WTC11 (cell line): Measurements from ENCODE around the gene RAI1. TPM values are rescaled to one million over a fixed set of nuclear protein-coding genes. Genes with fewer than 3 reads are reported as not detected.

Experiments used
- ATAC-seq: fragments of 200-7000 bp; cut with Tn5 transposase; 2 replicates; pipeline ENCODE4 v1.10.0; 2021; ENCODE audit warnings: mild to moderate bottlenecking, moderate library complexity
- CTCF ChIA-PET: fragments of 300-600 bp; sonication (Branson Sonifier 250); formaldehyde crosslinking; loops from one replicate; lab custom pipeline; 2021; ENCODE audit warnings: antibody characterized with exemption; lab: Charles Lee
- POLR2A ChIA-PET: fragments of 350-600 bp; sonication (Branson Sonifier 250); formaldehyde crosslinking; loops from one replicate; lab custom pipeline; 2021; ENCODE audit warnings: antibody characterized with exemption; lab: Charles Lee
- DNase-seq: peaks from one replicate; pipeline ENCODE4 v3.0.0; 2021; ENCODE audit warnings: low spot score
- H3K27ac Mint-ChIP-seq: 2 replicates; pipeline ENCODE4 v1.8.0; 2021; ENCODE audit warnings: mixed read lengths
- H3K27me3 Mint-ChIP-seq: 2 replicates; pipeline ENCODE4 v1.8.0; 2021; ENCODE audit warnings: low read depth, mild to moderate bottlenecking, moderate library complexity, mixed read lengths
- H3K36me3 Mint-ChIP-seq: 2 replicates; pipeline ENCODE4 v1.8.0; 2021; ENCODE audit warnings: mixed read lengths
- H3K4me1 Mint-ChIP-seq: 2 replicates; pipeline ENCODE4 v1.8.0; 2022; ENCODE audit warnings: mixed read lengths
- H3K4me3 Mint-ChIP-seq: 2 replicates; pipeline ENCODE4 v1.8.0; 2021; ENCODE audit warnings: mild to moderate bottlenecking, moderate library complexity, mixed read lengths
- H3K9me3 Mint-ChIP-seq: 2 replicates; pipeline ENCODE4 v1.8.0; 2021; ENCODE audit warnings: mixed read lengths
- ATF1 ChIP-seq: sonication (generic); formaldehyde crosslinking; IDR thresholded peaks from 2 replicates; pipeline ENCODE4 v1.8.1; 2023; ENCODE audit warnings: mild to moderate bottlenecking, moderate library complexity, missing genetic modification reagents
- ELF4 ChIP-seq: sonication (generic); formaldehyde crosslinking; IDR thresholded peaks from 2 replicates; pipeline ENCODE4 v1.8.1; 2022; ENCODE audit warnings: low read depth, mild to moderate bottlenecking, moderate library complexity, missing genetic modification reagents
- KAT7 ChIP-seq: sonication (generic); formaldehyde crosslinking; IDR thresholded peaks from 2 replicates; pipeline ENCODE4 v1.8.1; 2023; ENCODE audit warnings: missing genetic modification reagents, mild to moderate bottlenecking, borderline replicate concordance
- MXD4 ChIP-seq: fragments of 250-450 bp; sonication (Bioruptor Pico); IDR thresholded peaks from 2 replicates; pipeline ENCODE4 v1.8.0; 2021; ENCODE audit warnings: mild to moderate bottlenecking, moderate library complexity, borderline replicate concordance
- MYBL2 ChIP-seq: sonication (generic); formaldehyde crosslinking; IDR thresholded peaks from 2 replicates; pipeline ENCODE4 v1.8.1; 2023; ENCODE audit warnings: mild to moderate bottlenecking, moderate library complexity, missing genetic modification reagents
- NR1H2 ChIP-seq: sonication (generic); formaldehyde crosslinking; IDR thresholded peaks from 2 replicates; pipeline ENCODE4 v1.9.0; 2021; ENCODE audit warnings: mild to moderate bottlenecking, moderate library complexity, missing genetic modification reagents
- NR3C1 ChIP-seq: sonication (generic); formaldehyde crosslinking; conservative IDR thresholded peaks from 2 replicates; pipeline ENCODE4 v1.8.1; 2023; ENCODE audit warnings: low read depth, mild to moderate bottlenecking, missing genetic modification reagents
- SMAD4 ChIP-seq: sonication (generic); formaldehyde crosslinking; IDR thresholded peaks from 2 replicates; pipeline ENCODE4 v1.8.0; 2022; ENCODE audit warnings: mild to moderate bottlenecking, missing genetic modification reagents
- TCF7 ChIP-seq: sonication (generic); formaldehyde crosslinking; IDR thresholded peaks from 2 replicates; pipeline ENCODE4 v1.8.0; 2022; ENCODE audit warnings: mild to moderate bottlenecking, low read depth, missing genetic modification reagents, moderate library complexity
- ZNF138 ChIP-seq: sonication (generic); formaldehyde crosslinking; conservative IDR thresholded peaks from 2 replicates; pipeline ENCODE4 v1.8.1; 2022; ENCODE audit warnings: mild to moderate bottlenecking, moderate library complexity, missing genetic modification reagents
- ZNF263 ChIP-seq: sonication (generic); formaldehyde crosslinking; IDR thresholded peaks from 2 replicates; pipeline ENCODE4 v1.8.1; 2022; ENCODE audit warnings: low read depth, mild to moderate bottlenecking, moderate library complexity, missing genetic modification reagents
- ZNF396 ChIP-seq: fragments of 250-450 bp; sonication (Bioruptor Pico); IDR thresholded peaks from 2 replicates; pipeline ENCODE4 v1.8.0; 2021; ENCODE audit warnings: mild to moderate bottlenecking, moderate library complexity, borderline replicate concordance
- total RNA-seq: library from RNA; stranded (reverse); gene quantifications from 3 replicates; pipeline ENCODE4 v1.2.3, GENCODE V29; 2021
- TF ChIP-seq, protein P1 (sequence below): sonication (generic); formaldehyde crosslinking; IDR thresholded peaks from 2 replicates; pipeline ENCODE4 v1.8.1; 2022; ENCODE audit warnings: low read depth, missing genetic modification reagents, borderline replicate concordance
- TF ChIP-seq, protein P2 (sequence below): sonication (generic); formaldehyde crosslinking; conservative IDR thresholded peaks from 2 replicates; pipeline ENCODE4 v1.8.1; 2022; ENCODE audit warnings: mild to moderate bottlenecking, missing genetic modification reagents
- TF ChIP-seq, protein P3 (sequence below): sonication (generic); formaldehyde crosslinking; IDR thresholded peaks from 2 replicates; pipeline ENCODE4 v1.8.0; 2022; ENCODE audit warnings: mild to moderate bottlenecking, missing genetic modification reagents
- TF ChIP-seq, protein P4 (sequence below): fragments of 250-450 bp; sonication (Bioruptor Pico); IDR thresholded peaks from 2 replicates; pipeline ENCODE4 v1.9.0; 2021; ENCODE audit warnings: mild to moderate bottlenecking
- TF ChIP-seq, protein P5 (sequence below): sonication (generic); formaldehyde crosslinking; IDR thresholded peaks from 2 replicates; pipeline ENCODE4 v1.8.1; 2023; ENCODE audit warnings: mild to moderate bottlenecking, missing genetic modification reagents, moderate library complexity
- TF ChIP-seq, protein P6 (sequence below): fragments of 250-450 bp; sonication (Bioruptor Pico); IDR thresholded peaks from 2 replicates; pipeline ENCODE4 v1.9.0; 2021; ENCODE audit warnings: mild to moderate bottlenecking
- TF ChIP-seq, protein P7 (sequence below): sonication (generic); formaldehyde crosslinking; IDR thresholded peaks from 2 replicates; pipeline ENCODE4 v1.8.0; 2023; ENCODE audit warnings: missing genetic modification reagents, mild to moderate bottlenecking, borderline replicate concordance

The RAI1 gene
- total RNA-seq, 1 experiment from 2014 or later: 12.7 TPM

DNA sequence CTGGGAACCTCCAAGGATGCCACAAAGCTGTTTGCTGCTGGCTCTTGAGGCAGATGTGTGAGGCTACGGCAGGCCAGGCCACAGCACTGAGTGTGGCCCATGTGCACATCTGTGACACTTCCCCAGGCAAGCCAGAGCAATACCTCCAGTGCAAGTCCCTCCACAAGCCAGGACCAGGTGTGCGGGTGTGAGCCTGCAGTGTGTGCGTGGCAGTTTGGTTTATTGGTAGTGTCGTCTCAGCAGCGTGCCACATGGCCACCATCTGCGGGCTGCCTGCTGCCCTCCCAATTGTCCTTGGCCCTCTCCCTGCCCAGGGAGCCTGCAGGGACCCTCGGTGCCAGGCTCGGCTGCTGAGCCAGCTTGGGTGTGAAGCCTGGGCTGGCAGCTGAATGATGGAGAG is 165.4 kb downstream of the RAI1 start:
- Mint-ChIP-seq H3K27me3 (peaks cover 3% of the 10 kb centered on the region; the same call in 1 of the 2 replicates), H3K27ac (no peak overlapping the region), H3K4me1 (peaks cover 50% of the 10 kb centered on the region), H3K4me3 (no peak overlapping the region), H3K9me3 (no peaks in the 10 kb centered on the region), H3K36me3 (no peaks in the 10 kb centered on the region)
- DNase-seq: no peak
- TF ChIP-seq MXD4 (no peak), TCF7 (no peak), NR1H2 (CRISPR knock-in tag) (no peak), SMAD4 (CRISPR knock-in tag) (no peak), ATF1 (CRISPR knock-in tag) (no peak), ZNF396 (CRISPR knock-in tag) (no peak), KAT7 (no peak)
- TF ChIP-seq, protein P1, sequence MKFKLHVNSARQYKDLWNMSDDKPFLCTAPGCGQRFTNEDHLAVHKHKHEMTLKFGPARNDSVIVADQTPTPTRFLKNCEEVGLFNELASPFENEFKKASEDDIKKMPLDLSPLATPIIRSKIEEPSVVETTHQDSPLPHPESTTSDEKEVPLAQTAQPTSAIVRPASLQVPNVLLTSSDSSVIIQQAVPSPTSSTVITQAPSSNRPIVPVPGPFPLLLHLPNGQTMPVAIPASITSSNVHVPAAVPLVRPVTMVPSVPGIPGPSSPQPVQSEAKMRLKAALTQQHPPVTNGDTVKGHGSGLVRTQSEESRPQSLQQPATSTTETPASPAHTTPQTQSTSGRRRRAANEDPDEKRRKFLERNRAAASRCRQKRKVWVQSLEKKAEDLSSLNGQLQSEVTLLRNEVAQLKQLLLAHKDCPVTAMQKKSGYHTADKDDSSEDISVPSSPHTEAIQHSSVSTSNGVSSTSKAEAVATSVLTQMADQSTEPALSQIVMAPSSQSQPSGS (CRISPR knock-in tag): no peak
- TF ChIP-seq, protein P2, sequence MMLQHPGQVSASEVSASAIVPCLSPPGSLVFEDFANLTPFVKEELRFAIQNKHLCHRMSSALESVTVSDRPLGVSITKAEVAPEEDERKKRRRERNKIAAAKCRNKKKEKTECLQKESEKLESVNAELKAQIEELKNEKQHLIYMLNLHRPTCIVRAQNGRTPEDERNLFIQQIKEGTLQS (CRISPR knock-in tag): no peak
- TF ChIP-seq, protein P3, sequence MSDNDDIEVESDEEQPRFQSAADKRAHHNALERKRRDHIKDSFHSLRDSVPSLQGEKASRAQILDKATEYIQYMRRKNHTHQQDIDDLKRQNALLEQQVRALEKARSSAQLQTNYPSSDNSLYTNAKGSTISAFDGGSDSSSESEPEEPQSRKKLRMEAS (CRISPR knock-in tag): no peak
- TF ChIP-seq, protein P4, sequence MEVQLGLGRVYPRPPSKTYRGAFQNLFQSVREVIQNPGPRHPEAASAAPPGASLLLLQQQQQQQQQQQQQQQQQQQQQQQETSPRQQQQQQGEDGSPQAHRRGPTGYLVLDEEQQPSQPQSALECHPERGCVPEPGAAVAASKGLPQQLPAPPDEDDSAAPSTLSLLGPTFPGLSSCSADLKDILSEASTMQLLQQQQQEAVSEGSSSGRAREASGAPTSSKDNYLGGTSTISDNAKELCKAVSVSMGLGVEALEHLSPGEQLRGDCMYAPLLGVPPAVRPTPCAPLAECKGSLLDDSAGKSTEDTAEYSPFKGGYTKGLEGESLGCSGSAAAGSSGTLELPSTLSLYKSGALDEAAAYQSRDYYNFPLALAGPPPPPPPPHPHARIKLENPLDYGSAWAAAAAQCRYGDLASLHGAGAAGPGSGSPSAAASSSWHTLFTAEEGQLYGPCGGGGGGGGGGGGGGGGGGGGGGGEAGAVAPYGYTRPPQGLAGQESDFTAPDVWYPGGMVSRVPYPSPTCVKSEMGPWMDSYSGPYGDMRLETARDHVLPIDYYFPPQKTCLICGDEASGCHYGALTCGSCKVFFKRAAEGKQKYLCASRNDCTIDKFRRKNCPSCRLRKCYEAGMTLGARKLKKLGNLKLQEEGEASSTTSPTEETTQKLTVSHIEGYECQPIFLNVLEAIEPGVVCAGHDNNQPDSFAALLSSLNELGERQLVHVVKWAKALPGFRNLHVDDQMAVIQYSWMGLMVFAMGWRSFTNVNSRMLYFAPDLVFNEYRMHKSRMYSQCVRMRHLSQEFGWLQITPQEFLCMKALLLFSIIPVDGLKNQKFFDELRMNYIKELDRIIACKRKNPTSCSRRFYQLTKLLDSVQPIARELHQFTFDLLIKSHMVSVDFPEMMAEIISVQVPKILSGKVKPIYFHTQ (CRISPR knock-in tag): no peak
- TF ChIP-seq, protein P5, sequence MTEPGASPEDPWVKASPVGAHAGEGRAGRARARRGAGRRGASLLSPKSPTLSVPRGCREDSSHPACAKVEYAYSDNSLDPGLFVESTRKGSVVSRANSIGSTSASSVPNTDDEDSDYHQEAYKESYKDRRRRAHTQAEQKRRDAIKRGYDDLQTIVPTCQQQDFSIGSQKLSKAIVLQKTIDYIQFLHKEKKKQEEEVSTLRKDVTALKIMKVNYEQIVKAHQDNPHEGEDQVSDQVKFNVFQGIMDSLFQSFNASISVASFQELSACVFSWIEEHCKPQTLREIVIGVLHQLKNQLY (CRISPR knock-in tag): no peak
- ATAC-seq: no peak
- POLR2A ChIA-PET: interaction anchor here (2.6 kb wide), 1 partner anchor 10 kb away, joined by 15 read pairs; the partner anchor contains the start of gene SREBF1
- CTCF ChIA-PET: interaction anchor here (0.6 to 2.1 kb wide), 4 partner anchors 13 to 273 kb away, joined by 4 to 11 read pairs (median 6); no protein-coding TSS in a partner anchor

DNA sequence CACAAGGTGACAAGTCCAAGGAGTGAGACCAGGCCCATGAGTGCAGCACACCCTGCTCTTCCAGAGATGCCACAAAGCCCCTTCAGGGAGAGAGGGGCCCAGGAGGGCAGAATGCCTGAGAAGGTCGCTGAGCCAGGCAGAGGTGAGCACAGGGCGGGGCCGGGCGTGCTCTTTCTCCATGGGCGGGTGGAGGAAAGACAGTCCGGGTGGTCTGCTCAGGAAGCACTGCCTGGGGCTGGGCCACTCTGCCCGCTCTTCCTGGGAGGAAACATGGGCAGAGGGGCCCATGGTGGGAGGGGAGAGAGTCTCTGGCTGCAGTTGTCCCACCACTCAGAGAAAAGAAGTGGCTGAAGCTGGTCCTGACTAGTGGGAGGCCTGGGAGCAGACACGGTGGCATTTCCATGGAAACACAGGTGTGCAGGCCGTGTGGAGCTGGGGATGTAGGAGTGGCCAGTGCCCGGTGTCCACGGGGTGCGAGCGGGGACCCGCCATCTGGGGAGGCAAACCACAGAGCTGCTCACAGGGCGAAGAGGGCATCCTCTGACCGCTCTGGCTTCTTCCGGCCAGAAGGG is 165.9 kb downstream of the RAI1 start:
- H3K9me3 Mint-ChIP-seq: no peaks in the 10 kb centered on the region
- no peak for ATAC-seq
- H3K27ac Mint-ChIP-seq: no peak overlapping the region
- H3K36me3 Mint-ChIP-seq: no peaks in the 10 kb centered on the region
- TF ChIP-seq ELF4: no peak
- TF ChIP-seq, all 79 proteins: peak for 0
- ChIA-PET CTCF (interaction anchor here (1.4 to 1.7 kb wide), 2 partner anchors 11 to 98 kb away, joined by 4 read pairs; partner anchors contain the start of gene SREBF1), POLR2A (interaction anchor here (1.2 to 2.6 kb wide), 2 partner anchors 11 to 13 kb away, joined by 3 to 15 read pairs; partner anchors contain the start of gene SREBF1)
- no peak for DNase-seq
- Mint-ChIP-seq H3K4me3 (no peak overlapping the region), H3K27me3 (peaks cover 3% of the 10 kb centered on the region; the same call in 1 of the 2 replicates), H3K4me1 (peaks cover 50% of the 10 kb centered on the region)

DNA sequence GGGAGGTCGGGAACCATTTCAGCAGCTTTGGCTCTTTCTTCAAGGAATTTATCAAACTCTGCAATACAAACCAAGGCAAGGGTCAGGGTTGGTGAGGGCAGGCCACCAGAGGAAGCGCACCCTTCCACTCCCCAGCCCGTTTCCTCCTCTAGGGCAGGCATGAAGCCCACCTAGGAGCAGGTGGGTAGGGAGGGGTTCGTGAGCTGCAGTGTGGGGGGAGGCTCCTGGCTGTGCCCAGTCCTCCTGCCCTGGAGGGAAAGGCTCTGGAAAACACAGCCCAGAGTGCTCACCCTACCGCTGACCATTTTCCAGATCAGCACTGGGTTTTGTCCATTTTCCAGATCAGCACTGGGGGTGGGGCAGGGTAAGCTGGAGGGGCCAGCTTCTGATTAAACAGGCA is 166.5 kb downstream of the RAI1 start:
- Mint-ChIP-seq H3K9me3 (no peaks in the 10 kb centered on the region), H3K36me3 (no peaks in the 10 kb centered on the region), H3K27ac (no peak overlapping the region), H3K4me3 (no peak overlapping the region), H3K4me1 (peaks cover 47% of the 10 kb centered on the region), H3K27me3 (peaks cover 3% of the 10 kb centered on the region; the same call in 1 of the 2 replicates)
- ChIA-PET CTCF (interaction anchor here (0.9 to 1.6 kb wide), 4 partner anchors 10 to 35 kb away, joined by 3 to 4 read pairs (median 3); partner anchors contain the start of gene SREBF1), POLR2A (interaction anchor here (1.2 kb wide), 1 partner anchor 12 kb away, joined by 3 read pairs; no protein-coding TSS in a partner anchor)
- DNase-seq (no peak), ATAC-seq (no peak)
- TF ChIP-seq MYBL2 (no peak), ZNF263 (CRISPR knock-in tag) (no peak), ZNF138 (CRISPR knock-in tag) (no peak), NR3C1 (CRISPR knock-in tag) (no peak)
- TF ChIP-seq, protein P6, sequence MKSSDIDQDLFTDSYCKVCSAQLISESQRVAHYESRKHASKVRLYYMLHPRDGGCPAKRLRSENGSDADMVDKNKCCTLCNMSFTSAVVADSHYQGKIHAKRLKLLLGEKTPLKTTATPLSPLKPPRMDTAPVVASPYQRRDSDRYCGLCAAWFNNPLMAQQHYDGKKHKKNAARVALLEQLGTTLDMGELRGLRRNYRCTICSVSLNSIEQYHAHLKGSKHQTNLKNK (CRISPR knock-in tag): no peak
- TF ChIP-seq, protein P5 (CRISPR knock-in tag): no peak
- TF ChIP-seq, protein P7, sequence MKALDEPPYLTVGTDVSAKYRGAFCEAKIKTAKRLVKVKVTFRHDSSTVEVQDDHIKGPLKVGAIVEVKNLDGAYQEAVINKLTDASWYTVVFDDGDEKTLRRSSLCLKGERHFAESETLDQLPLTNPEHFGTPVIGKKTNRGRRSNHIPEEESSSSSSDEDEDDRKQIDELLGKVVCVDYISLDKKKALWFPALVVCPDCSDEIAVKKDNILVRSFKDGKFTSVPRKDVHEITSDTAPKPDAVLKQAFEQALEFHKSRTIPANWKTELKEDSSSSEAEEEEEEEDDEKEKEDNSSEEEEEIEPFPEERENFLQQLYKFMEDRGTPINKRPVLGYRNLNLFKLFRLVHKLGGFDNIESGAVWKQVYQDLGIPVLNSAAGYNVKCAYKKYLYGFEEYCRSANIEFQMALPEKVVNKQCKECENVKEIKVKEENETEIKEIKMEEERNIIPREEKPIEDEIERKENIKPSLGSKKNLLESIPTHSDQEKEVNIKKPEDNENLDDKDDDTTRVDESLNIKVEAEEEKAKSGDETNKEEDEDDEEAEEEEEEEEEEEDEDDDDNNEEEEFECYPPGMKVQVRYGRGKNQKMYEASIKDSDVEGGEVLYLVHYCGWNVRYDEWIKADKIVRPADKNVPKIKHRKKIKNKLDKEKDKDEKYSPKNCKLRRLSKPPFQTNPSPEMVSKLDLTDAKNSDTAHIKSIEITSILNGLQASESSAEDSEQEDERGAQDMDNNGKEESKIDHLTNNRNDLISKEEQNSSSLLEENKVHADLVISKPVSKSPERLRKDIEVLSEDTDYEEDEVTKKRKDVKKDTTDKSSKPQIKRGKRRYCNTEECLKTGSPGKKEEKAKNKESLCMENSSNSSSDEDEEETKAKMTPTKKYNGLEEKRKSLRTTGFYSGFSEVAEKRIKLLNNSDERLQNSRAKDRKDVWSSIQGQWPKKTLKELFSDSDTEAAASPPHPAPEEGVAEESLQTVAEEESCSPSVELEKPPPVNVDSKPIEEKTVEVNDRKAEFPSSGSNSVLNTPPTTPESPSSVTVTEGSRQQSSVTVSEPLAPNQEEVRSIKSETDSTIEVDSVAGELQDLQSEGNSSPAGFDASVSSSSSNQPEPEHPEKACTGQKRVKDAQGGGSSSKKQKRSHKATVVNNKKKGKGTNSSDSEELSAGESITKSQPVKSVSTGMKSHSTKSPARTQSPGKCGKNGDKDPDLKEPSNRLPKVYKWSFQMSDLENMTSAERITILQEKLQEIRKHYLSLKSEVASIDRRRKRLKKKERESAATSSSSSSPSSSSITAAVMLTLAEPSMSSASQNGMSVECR (CRISPR knock-in tag): no peak
